GM19099 (cell line): Measurements from ENCODE around the gene GPRIN2.

Experiments
- POLR2A ChIP-seq: IDR thresholded peaks from 3 replicates; pipeline ENCODE4 v1.6.1; 2011; ENCODE audit warnings: low read depth; ENCODE audit not compliant: insufficient read length; ENCODE audit errors: extremely low read depth

Gene GPRIN2

DNA sequence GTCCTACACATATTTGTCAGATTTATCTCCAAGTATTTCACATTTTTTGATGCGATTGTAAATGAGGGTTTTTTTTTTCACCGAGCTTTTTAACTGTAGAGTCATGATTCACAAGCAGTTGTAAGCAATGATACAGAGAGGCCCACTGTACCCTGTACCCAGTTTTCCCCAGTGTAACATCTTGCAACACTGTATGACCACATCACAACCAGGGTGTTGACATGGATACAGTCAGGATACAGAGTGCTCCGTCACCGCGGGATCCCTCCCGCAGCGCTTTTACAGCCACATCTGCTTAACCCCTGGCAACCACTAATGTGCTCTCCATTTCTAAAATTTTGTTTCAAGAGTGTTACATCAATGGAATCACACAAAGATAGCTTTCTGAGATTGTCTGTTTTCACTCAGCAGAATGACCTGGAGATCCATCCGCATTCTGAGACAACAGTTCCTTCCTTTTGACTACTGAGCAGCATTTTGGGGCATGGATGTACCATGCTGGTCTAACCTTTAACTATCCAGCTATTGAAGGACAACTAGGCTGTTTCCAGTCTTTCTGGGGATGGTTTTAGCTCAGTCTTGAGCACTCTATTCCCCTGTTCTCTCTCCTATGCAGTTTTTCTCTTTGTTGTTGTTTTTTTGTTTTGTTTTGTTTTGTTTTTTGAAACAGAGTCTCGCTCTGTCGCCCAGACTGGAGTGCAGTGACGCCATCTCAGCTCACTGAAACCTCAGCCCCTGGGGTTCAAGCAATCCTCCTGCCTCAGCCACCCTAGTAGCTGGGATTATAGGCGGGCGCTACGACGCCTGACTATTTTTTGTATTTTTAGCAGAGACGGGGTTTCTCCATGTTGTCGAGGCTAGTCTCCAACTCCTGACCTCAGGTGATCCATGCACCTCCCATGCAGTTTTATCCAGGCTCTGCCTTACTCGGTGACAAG, 25.9 kb downstream of the GPRIN2 start:
- TF ChIP-seq POLR2A: no peak

DNA sequence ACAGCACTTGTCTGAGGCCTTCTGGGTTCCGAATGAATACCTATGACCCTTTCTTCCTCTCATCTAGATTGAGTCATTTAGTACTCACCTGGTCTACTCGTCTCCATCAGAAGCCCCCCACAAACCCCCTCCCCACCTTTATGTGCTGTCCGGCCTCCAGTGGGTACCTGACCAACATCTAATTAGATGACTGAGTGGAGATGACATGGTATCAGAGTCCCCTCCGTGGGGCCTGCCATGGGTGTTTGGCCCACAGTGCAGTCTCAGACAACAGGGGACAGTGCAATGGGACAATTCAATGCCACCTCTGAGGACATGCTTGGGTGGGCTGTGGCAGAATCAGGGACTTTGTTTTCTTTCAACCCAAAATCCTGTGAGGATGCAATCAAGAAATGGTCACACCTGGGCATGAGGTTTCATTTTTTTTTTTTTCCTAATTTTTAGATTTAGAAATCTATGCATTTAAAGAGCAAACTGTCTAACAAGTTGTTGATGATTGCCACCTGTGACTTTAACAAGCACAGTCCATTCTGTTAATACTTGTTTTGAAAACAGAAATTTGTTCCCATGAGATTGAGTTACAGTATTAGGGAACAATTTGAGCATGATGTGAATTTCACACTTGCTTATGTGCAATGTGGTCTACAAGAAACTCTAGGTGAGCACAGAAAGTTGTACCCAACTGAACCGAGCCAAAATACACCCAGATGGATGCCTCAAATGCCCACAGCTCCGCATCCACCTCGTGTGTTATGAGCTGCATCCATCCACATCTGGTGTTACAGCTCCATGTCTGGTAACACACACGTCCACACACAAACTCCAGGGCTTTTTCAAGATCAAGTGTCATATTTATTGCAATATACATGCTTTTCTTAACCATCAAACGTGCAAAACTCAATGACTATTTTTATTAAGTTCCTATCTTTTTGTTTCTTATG, 27.5 kb downstream of the GPRIN2 start:
- no peak for TF ChIP-seq POLR2A

DNA sequence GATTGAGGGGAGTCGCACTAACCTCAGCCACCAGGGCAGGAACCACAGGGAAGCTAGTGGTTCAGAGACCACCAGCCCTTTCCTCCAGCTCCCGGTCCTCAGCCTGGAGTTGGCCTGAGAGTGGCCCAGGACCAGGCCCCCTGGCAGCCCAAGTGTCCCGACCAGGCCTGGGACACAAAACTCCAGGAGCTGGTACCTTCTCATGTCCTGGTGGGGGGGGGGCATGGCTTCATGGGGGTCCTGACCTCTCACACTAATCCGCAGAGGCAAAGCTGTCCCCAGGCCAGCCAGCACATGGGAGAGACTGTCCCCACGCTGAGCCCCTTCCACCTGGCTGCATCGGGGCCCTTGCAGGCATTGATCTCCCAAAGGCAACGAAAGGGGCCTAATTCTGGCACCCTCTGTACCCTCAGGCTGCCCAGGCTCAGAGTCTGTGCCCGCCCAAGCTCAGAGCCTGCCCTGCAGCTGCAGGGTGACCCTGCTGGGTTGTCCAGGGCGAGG, 28.2 kb downstream of the GPRIN2 start:
- TF ChIP-seq POLR2A: no peak

DNA sequence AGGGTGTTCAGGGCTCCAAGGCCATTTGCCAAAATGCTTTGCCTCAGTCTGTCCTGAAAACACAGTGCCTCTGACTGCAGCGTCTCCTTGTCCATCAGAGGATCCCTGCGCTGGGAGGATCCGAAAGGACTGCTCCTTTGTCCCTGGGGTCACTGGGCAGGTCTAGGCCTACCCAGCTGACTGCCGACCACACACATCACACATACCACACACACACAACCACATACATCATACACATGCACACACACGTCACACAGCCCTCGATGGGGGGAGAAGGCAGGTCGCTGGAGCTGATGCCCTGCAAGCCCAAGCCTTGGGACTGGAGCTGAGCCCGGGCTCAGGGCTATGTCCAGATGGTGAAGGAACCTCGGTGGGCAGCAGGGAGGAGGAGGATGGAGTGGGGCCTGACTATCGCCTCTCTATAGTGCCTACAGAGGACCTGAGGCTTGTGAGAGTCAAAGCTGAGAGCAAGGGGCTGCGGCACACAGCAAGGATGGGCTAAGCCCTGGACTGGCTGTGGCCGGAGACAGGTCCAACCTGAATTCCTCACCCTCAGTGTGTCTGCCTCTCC, 29.1 kb downstream of the GPRIN2 start:
- no peak for TF ChIP-seq POLR2A

DNA sequence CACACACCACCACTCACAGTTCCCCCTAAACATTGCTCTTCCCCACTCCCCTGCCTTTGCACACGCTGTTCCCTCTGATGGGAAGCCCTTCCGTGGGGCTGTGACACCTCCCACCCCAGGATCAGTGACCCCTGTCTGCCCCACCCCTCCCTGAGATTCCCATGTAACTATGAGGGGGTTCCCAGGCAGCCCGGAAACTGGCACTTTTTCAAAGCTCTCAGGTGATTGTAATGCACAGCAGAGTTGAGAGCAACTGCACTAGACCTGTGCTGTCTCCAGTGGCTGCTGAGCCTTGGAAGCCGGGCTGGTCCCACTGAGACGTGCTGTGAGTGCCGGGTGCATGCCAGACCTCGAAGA, 29.8 kb downstream of the GPRIN2 start:
- no peak for TF ChIP-seq POLR2A

DNA sequence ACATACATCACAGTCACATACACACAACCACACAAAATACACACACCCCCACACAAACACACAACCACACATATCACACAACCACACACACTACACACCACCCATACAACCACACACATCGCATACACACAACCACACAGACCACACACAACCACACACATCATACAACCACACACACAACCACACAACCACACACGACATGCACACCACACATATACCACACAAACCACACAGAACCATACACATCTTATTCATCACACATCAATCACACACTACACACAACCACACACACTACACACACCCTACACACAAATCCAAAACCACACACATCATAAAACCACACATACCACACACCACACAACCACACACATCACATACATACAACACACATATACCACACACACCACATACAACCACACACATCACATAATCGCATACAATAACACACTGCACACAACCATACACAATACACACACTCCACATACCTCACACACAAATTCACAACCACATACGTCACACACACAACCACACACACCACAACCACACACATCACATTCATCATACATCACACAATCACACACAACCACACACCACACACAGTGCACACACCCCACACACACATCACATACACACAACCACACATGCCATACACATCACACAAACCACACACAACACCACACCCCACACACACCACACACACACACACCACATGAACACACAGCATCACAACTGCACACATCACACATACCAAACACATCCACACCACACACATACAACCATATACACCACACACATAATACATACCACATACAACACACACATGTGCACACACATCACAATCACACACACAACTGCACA, 30.4 kb downstream of the GPRIN2 start:
- no peak for TF ChIP-seq POLR2A

DNA sequence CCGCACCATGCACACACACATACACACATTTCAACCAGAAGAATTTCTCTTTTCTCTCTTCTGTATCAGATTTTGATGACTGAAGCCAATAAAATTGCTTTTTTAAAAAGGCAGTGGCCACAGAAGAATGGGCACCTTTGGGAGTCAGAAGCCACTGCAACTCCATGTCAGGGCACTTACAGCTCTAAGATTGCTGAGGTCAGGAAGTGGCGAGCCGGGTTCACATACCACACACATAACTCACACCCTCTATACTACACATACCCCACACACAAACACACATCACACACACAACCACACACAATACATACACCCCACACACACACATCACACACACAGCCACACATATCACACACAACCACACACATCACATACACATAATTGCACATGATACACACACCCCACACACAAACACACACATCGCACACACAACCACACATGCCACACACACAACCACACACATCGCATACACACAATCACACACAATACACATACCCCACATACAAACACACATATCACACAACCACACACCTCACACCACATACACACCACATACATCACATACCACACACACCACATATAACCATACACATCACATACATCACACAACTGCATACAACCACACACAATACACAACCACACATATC, 31.2 kb downstream of the GPRIN2 start:
- TF ChIP-seq POLR2A: no peak

DNA sequence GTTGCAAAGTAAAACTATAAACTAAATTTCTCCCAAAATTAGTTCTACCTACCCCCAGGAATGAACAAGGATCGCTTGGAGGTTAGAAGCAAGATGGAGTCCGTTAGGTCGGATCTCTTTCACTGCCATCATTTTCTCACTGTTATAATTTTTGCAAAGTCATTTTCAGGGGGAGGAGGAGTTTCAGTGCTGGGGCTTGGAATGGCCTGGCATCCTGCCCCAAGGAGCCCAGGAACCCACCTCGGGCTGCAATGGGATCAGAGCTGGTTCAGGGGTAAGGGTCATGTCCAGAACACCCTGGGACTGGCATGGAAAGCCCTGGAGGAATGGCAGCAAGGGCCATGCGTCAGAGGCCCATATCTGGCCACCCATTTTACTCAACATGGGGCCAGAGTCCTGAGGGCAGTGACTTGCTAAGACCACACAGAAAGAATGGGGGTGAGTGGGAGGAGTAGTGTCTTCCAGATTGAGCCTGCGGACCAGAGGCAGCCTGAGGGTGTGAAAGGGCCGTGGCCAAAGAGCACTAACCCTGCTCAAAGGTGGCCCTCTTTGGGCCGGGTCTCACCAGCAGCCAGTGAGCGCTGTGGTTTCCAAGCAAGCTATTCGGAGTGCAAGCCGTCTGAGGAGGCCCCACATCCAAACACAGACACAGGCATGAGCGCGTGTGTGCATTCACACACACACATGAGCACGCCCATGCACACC, 31.8 kb downstream of the GPRIN2 start:
- no peak for TF ChIP-seq POLR2A

DNA sequence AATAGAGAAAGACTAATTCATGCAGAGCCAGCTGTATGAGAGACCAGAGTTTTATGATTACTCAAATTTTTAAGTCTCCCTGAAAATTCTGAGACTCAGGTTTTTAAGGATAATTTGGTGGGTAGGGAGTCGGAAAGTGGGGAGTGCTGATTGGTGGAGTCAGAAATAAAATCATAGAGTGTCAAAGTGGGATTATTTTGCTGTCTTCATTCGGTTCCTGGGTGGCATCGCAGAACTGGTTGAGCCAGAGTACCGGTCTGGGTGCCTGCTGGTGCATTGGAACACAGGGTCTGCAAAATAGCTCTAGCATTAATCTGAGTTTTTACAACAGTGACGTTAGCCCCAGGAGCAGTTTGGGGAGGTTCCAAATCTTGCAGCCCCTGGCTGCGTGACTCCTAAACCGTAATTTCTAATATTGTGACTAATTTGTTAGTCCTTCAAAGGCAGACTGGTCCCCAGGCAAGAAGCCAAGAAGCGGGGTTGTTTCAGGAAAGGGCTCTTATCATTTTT, 32.4 kb downstream of the GPRIN2 start:
- TF ChIP-seq POLR2A: no peak

DNA sequence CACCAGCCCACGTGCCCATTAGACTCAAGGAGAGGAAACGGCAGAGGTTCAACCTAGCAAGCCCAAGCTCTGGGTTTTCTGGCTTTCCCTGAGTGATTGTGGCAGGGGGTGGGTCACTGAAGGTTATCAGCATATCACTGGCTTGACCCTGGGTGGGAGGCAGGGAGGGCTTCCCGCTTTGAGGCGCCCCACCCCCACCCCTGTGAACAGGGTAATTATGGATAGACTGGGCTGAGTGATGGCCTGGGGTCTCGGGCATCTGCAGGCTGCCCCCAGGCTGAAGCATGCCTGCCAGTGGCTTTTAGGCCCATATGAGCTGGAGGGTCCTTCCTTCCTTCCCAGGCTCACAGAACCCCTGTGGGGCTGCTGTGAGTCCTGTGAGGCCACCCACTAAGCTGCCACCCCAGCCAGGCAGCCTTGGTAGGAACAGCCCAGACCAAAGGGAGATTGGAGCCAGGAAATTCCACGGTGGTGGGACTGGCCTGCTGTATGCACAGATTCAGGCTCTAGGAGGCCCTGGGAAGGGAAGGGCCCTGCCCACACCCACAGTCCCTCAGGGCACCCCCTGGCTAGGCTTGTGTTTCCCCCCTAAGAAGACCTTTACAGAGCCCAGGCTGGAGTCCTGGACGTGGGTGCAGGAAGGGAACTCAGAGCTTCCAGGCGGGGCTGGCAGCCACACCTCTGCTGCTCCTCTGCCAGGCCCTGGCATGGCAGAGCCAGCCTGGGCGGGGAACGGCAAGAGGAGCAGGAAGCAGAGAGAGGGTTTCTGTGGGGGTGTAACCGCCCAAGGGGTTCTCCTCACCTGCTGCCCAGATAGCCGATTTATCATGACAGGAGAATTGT, 33.1 kb downstream of the GPRIN2 start:
- TF ChIP-seq POLR2A: no peak

DNA sequence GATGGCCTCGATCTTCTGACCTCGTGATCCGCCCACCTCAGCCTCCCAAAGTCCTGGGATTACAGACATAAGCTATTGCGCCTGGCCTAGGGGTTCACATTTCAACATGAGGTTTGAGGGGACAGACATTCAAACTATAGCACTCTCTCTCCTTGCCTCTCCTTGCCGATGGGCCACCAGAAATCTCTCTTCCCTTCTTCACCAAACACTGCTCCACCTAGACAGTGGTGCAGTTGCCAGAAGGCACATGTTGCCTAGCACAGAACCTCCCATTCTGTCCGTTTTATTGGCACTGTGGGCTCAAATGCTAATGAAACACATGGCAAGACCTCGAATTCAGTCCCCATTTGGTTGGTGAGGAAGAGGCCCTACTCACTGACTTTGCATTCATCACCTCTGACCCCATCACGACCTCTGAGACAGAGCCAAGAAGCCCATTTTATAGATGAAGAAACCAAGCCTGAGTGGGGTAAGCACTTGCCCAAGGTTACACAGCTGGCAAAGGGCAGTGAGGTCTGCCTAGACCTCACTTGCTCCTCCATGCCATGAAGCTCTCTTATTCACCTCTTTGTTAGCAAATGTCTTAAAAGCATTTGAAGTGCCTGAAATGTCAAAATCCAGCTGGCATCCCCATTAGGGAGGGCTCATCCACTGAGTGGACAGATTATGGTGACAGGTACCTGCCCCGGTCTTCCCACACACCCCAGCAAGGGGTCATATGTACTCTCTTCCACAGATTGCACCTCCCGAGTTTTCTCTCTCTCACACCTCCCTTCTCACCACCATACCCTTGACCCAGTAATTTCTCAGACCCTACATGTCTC, 34.0 kb downstream of the GPRIN2 start:
- TF ChIP-seq POLR2A: no peak
